HG03460 (cell line): ENCODE results near the gene FMN1.

Experiments used
- ATAC-seq: cut with Tn5 transposase; IDR thresholded peaks from one replicate; pipeline ENCODE4 v1.9.1; 2021; ENCODE audit not compliant: unreplicated experiment

Gene FMN1

GRCh38 chr15:32901995-32902394 is 292.5 kb downstream of the FMN1 start:
- ATAC-seq = no peak

- no peak for ATAC-seq
Observed at GRCh38 chr15:32901192-32901591, 293.3 kb downstream of the FMN1 start.

- no peak for ATAC-seq
Observed at GRCh38 chr15:32899126-32899596, 295.4 kb downstream of the FMN1 start.

- no peak for ATAC-seq
Observed at GRCh38 chr15:32898414-32898813, 296.1 kb downstream of the FMN1 start.

- no peak for ATAC-seq
Observed at GRCh38 chr15:32893421-32893820, 301.1 kb downstream of the FMN1 start.

GRCh38 chr15:32889214-32889613 is 305.3 kb downstream of the FMN1 start:
- no peak for ATAC-seq

- no peak for ATAC-seq
Observed at GRCh38 chr15:32888221-32888761, 306.2 kb downstream of the FMN1 start.

GRCh38 chr15:32887090-32887489 is 307.4 kb downstream of the FMN1 start:
- no peak for ATAC-seq

- no peak for ATAC-seq
Observed at GRCh38 chr15:32886459-32886858, 308.1 kb downstream of the FMN1 start.

GRCh38 chr15:32885713-32886112 is 308.8 kb downstream of the FMN1 start:
- ATAC-seq = no peak

- no peak for ATAC-seq
Observed at GRCh38 chr15:32884146-32884545, 310.4 kb downstream of the FMN1 start.

GRCh38 chr15:32882955-32883354 is 311.6 kb downstream of the FMN1 start:
- ATAC-seq = no peak

- no peak for ATAC-seq
Observed at GRCh38 chr15:32881528-32881927, 313.0 kb downstream of the FMN1 start.

GRCh38 chr15:32880642-32881041 is 313.9 kb downstream of the FMN1 start:
- ATAC-seq = no peak

GRCh38 chr15:32879980-32880379 is 314.5 kb downstream of the FMN1 start:
- no peak for ATAC-seq

- ATAC-seq = no peak
Observed at GRCh38 chr15:32878869-32879805, 315.4 kb downstream of the FMN1 start.

- no peak for ATAC-seq
Observed at GRCh38 chr15:32878342-32878741, 316.2 kb downstream of the FMN1 start.

GRCh38 chr15:32877252-32878019 is 317.1 kb downstream of the FMN1 start:
- ATAC-seq = no peak

GRCh38 chr15:32873284-32874114 is 321.0 kb downstream of the FMN1 start:
- ATAC-seq = no peak

- ATAC-seq = no peak
Observed at GRCh38 chr15:32872621-32873283, 321.8 kb downstream of the FMN1 start.
